GM19238 (cell line): ENCODE measurements around the gene THEMIS2.
"Not testable (repeated sequence)": the region's sequence is repeated elsewhere in the genome, so short reads cannot be mapped to it uniquely, and the experiment has no call there.

ENCODE experiments used
- DNase-seq: peaks from one replicate; pipeline ENCODE4 v3.0.0; 2011; ENCODE audit warnings: low spot score; ENCODE audit not compliant: insufficient read length

The THEMIS2 gene

DNA sequence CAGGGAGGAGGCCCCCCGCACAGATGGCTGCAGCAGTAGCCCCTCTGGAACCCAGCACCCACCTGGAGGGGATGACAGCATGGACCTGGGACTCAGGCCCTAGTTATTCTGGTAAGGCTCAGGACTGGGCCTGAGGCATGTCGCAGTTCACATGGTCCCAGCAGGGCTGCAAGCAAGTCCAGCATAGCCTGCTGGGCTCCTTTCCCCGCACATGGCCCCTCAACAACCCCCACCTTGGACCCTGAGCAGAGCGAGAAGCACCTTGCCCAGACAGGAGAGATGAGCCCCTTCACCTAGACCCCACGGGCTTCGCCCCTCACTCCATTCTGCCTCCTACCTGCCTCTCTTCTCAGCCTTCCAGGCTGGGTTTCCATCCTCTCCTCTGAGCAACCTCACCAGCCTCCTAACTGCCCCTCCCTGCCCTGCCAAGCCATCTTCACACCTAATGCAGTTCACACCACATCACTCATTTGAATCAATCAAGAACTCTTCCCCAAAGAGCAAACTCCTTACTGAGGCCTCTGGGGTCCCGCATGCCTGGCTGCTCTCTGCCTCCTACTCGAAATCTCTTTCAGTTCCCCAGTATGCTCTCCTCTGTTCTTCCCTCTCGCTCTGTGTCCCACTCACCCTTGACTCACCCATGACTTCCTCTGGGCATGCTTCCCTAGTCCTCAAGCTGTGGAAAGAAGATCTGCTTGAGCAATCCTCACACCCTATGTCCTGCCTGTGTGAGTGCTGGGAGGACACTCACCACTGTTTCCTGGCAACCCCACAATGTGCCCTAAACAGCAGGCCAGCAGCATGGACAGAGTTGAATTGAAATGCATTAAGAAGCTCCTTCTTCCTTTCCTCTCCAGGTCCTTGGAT lies 9.4 kb upstream of the THEMIS2 start:
- DNase-seq: no peak

DNA sequence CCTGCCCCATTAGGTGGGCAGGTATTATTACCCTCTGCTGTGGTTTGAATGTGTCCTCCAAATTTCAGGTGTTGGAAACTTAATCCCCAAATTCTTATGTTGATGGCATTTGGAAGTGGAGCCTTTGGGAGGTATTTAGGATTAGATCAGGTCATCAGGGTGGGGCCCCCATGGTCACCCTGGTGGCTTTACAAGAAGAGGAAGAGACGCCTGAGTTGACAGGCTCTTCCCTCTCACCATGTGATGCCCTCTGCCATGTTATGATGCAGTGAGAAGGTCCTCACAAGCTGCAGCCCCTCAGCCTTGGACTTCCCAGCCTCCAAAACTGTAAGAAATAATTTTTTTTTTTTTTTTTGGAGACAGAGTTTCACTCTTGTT lies 8.8 kb upstream of the THEMIS2 start:
- DNase-seq: no peak

- DNase-seq: no peak
These were observed 8.0 kb upstream of the THEMIS2 start for GRCh38 chr1:27864264-27864895.

- DNase-seq: no peak
These were observed 6.5 kb upstream of the THEMIS2 start for GRCh38 chr1:27865821-27866220.

GRCh38 chr1:27868556-27868931 lies 3.8 kb upstream of the THEMIS2 start:
- no peak for DNase-seq

- DNase-seq: no peak
These were observed 3.2 kb upstream of the THEMIS2 start for GRCh38 chr1:27868932-27869718.

- DNase-seq: no peak
These were observed 2.6 kb upstream of the THEMIS2 start for GRCh38 chr1:27869719-27870085.

DNA sequence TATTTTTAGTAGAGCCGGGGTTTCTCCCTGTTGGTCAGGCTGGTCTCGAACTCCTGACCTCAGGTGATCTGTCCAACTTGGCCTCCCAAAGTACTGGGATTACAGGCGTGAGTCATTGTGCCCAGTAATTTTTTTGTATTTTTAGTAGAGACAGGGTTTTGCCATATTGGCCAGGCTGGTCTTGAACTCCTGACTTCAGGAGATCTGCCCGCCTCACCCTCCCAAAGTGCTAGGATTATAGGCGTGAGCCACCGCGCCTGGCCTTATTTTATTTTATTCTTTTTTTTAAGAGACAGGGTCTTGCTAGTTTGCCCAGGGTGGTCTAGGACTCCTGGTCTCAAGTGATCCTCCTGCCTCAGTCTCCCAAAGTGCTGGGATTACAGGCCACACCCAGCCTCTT lies 1.3 kb upstream of the THEMIS2 start:
- not testable (repeated sequence) for DNase-seq

- no peak for DNase-seq
These were observed 633 bp downstream of the THEMIS2 start for GRCh38 chr1:27872802-27873551.

GRCh38 chr1:27873671-27874384 lies 1.5 kb downstream of the THEMIS2 start:
- no peak for DNase-seq

DNA sequence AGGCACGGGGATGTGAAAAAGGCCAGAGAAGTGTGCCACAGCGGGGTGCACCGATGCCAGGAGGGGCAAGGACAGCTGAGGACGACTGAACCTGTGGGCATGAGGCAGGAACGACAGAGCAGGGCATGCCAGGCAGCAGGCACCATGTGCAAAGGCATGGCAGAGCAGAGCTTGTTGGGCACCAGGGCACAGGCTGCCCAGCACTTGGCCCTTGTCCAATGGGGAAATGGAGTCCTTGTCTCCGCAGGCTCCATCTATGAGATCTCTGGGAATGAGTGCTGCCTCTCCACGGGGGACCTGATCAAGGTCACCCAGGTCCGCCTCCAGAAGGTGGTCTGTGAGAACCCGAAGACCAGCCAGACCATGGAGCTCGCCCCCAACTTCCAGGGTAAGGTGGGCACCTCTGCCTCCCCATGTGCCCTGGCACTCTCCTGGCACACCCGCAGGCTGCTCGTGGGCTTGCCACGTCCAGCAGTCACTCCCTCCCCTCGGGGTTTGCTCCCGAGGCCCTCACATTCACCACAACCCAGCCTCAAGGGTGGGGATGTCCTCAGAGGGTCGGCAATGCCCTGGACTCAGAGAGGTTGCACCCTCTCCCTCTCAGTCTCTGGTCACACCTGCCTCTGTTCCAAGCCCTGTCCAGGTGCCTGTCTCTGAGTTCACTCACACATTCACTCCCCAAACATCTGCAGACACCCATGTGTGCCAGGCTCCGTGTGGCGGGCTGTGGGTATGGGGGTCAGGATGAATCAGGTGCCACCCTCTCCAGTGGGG lies 4.2 kb downstream of the THEMIS2 start:
- DNase-seq: no peak

GRCh38 chr1:27877115-27877416 lies 4.7 kb downstream of the THEMIS2 start:
- no peak for DNase-seq

DNA sequence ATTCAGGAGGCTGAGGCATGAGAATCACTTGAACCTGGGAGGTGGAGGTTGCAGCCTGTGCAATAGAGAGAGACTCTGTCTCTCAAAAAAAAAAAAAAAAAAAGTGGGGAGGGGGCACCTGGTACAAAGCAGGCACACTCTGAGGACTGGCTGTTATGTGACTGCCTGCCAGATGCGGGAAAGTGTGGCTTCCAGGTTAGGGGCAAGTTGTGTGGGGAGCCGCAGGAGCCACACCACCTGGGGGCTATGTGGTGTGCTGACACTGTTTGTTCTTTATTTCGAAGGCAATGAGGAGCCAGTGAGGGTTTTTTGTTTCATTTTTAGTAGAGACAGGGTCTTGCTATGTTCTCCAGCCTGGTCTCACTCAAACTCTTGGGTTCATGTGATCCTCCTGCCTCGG lies 5.7 kb downstream of the THEMIS2 start:
- no peak for DNase-seq

DNA sequence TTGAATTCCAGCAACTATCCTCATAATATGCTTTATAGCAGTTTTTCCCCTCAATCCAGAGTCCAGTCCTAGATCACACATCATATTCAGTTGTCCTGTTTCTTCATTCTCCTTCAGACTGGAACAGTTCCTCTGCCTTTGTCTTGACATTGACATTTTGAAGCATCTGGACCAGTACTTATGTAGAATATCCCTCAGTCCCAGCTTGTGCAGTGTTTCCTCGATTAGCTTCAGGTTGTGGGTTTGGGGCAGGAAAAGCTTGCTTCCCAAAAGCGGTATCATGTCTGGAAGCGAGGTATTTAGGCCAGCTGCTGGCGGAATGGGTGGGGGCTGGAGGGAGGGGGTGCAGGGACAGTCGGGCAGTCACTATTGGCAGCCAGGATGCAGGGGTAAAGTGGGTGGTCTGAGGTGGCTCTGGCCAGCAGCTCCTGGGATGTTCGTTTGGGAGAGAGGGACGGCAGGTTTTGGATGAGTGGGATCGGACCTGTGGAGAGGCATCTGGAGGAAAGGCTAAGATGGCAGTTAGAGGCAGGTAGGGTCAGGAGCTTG lies 6.5 kb downstream of the THEMIS2 start:
- no peak for DNase-seq

- DNase-seq: no peak
These were observed 7.2 kb downstream of the THEMIS2 start for GRCh38 chr1:27879374-27880082.

- no peak for DNase-seq
These were observed 10.2 kb downstream of the THEMIS2 start for GRCh38 chr1:27882543-27882903.

DNA sequence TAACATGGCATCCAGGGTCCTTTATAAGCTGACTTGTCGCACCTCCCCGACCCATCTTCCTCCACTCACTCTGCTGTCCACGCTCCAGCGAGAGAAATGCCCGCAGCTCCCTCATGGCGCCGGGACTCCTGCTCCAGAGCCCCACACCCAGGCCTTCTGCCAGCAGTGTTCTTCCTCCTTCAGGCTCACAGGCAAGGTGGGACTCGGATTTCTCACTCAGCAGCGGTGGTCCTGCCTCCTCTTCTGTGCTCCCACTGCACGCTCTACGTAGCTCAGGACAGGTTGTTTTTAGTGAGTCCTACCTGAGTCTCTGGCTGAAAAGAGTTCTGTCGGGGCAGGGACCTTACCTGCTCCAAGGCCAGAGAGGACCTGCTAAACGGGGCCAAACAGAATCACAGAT lies 11.2 kb downstream of the THEMIS2 start:
- DNase-seq: no peak

- DNase-seq: no peak
These were observed 11.9 kb downstream of the THEMIS2 start for GRCh38 chr1:27884006-27884954.
